ENCODE results near the gene RASA1. TPM values are rescaled to one million over a fixed set of nuclear protein-coding genes. Genes with fewer than 3 reads are reported as not detected.

The RASA1 gene
- total RNA-seq, 1 experiment from 2014 or later, result 29.6 TPM

DNA sequence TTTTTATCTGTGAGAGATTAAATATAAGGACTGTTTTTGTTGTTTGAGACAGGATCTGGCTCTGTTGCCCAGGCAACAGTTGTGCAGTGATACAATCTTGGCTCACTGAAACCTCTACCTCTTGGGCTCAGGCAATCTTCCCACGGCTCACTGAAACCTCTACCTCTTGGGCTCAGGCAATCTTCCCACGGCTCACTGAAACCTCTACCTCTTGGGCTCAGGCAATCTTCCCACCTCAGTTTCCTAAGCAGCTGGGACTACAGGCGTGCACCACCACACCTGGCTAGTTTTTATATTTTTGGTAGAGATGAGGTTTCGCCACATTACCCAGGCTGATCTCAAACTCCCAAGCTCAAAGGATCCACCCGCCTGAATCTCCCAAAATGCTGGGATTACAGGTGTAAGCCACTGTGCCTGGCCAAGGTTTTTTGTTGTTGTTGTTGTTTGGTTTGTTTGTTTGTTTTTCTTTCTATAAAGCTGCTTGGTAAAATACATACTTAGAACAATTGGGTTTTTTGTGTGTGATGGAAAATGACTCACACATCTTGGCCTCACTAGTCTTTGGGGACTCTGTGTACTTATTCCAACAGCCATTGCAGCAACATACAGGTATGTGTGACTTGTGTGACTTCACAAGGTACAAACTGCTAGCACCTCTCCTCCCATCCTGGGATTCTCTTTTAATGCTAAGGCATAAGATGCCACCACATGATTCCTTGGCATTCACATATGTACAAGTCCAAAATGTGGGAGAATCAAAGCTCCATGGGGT is 36.5 kb upstream of the RASA1 start:
- no peaks in the 10 kb centered on the region for H3K23me2 ChIP-seq (ENCODE audit: insufficient read length, low read depth, low read length, poor library complexity, severe bottlenecking)
- H3K79me1 ChIP-seq (ENCODE audit: insufficient read depth, low read depth, low read length, poor library complexity, severe bottlenecking), result no peaks in the 10 kb centered on the region
- H4K91ac ChIP-seq (ENCODE audit: insufficient read length, low read depth, low read length), result no peak overlapping the region
- H3K9ac ChIP-seq (ENCODE audit: extremely low read depth, insufficient read length, low read length), result no peak overlapping the region
- H4K5ac ChIP-seq (ENCODE audit: insufficient read length, low read depth, low read length), result no peak overlapping the region
- H4K8ac ChIP-seq (replicated peaks; ENCODE audit: insufficient read length, low read depth, low read length), result no peak overlapping the region
- TF ChIP-seq, protein P1, sequence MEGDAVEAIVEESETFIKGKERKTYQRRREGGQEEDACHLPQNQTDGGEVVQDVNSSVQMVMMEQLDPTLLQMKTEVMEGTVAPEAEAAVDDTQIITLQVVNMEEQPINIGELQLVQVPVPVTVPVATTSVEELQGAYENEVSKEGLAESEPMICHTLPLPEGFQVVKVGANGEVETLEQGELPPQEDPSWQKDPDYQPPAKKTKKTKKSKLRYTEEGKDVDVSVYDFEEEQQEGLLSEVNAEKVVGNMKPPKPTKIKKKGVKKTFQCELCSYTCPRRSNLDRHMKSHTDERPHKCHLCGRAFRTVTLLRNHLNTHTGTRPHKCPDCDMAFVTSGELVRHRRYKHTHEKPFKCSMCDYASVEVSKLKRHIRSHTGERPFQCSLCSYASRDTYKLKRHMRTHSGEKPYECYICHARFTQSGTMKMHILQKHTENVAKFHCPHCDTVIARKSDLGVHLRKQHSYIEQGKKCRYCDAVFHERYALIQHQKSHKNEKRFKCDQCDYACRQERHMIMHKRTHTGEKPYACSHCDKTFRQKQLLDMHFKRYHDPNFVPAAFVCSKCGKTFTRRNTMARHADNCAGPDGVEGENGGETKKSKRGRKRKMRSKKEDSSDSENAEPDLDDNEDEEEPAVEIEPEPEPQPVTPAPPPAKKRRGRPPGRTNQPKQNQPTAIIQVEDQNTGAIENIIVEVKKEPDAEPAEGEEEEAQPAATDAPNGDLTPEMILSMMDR (conservative IDR thresholded peaks at IDR 0.05), result no peak
- no CpG with 5 or more reads among the region's 5 CpGs for WGBS (ENCODE audit: extremely low coverage, insufficient read length, low lambda C conversion rate)
- H2AK5ac ChIP-seq (ENCODE audit: insufficient read length, low read length), result no peak overlapping the region
- Mint-ChIP-seq H3K27ac (no peak overlapping the region), H3K4me1 (peaks cover 0 to 2% of the 10 kb centered on the region in 2 experiments; a peak in 2 of 4 replicates), H3K36me3 (ENCODE audit: insufficient read depth in 1 of 3, low read depth in 3 of 3) (no peaks in the 10 kb centered on the region), H3K9me3 (no peaks in the 10 kb centered on the region), H3K27me3 (ENCODE audit: low read depth) (no peaks in the 10 kb centered on the region), H3K4me3 (no peak overlapping the region)
- no peak overlapping the region for H3K4me2 ChIP-seq (ENCODE audit: insufficient read depth, insufficient read length, low read length)
- H3K14ac ChIP-seq (ENCODE audit: insufficient read depth, low read length), result no peak overlapping the region
- no peak overlapping the region for H2AFZ ChIP-seq (ENCODE audit: low read length)
- no peak overlapping the region for H2BK12ac ChIP-seq (ENCODE audit: insufficient read length, low read depth, low read length)
- no peak overlapping the region for H2BK15ac ChIP-seq (ENCODE audit: low read depth, low read length)
- H3K4ac ChIP-seq (ENCODE audit: low read depth, low read length), result no peak overlapping the region
- H3K79me2 ChIP-seq (ENCODE audit: insufficient read depth, low read length), result no peaks in the 10 kb centered on the region
- DNase-seq, result no peak
- H4K20me1 ChIP-seq (ENCODE audit: control insufficient read depth, insufficient read depth, insufficient read length), result no peaks in the 10 kb centered on the region
- no peak overlapping the region for H2BK20ac ChIP-seq (ENCODE audit: low read depth, low read length, poor library complexity, severe bottlenecking)
- H2BK120ac ChIP-seq (ENCODE audit: low read depth, low read length, poor library complexity, severe bottlenecking), result no peak overlapping the region
- H3K18ac ChIP-seq (ENCODE audit: insufficient read length, low read depth, low read length), result no peak overlapping the region
- no peaks in the 10 kb centered on the region for H3K9me3 ChIP-seq (ENCODE audit: control insufficient read depth, low read depth, low read length)
- H3K27ac ChIP-seq (ENCODE audit: insufficient read length, low read depth, low read length), result no peak overlapping the region
- H3T11ph ChIP-seq (ENCODE audit: low read length), result no peak overlapping the region
- no peak overlapping the region for H3K23ac ChIP-seq (ENCODE audit: insufficient read length, low read depth, low read length)
- H3K27me3 ChIP-seq (ENCODE audit: insufficient read depth, low read length), result no peaks in the 10 kb centered on the region
- H3K4me1 ChIP-seq (ENCODE audit: insufficient read depth, low read length), result no peaks in the 10 kb centered on the region; the same call in 1 of the 2 replicates
- H2BK5ac ChIP-seq (ENCODE audit: insufficient read length, low read length), result no peak overlapping the region
- H3K56ac ChIP-seq (ENCODE audit: insufficient read length, low read depth, low read length), result no peak overlapping the region

Measured in H9 (cell line).